HG03432 (cell line): ENCODE results near the gene ZNF808.
"Not testable (repeated sequence)": the region's sequence is repeated elsewhere in the genome, so short reads cannot be mapped to it uniquely, and the experiment has no call there.

Source experiments
- ATAC-seq: cut with Tn5 transposase; IDR thresholded peaks from one replicate; pipeline ENCODE4 v1.9.1; 2021; ENCODE audit warnings: mild to moderate bottlenecking, moderate library complexity; ENCODE audit not compliant: unreplicated experiment

ZNF808 gene

DNA sequence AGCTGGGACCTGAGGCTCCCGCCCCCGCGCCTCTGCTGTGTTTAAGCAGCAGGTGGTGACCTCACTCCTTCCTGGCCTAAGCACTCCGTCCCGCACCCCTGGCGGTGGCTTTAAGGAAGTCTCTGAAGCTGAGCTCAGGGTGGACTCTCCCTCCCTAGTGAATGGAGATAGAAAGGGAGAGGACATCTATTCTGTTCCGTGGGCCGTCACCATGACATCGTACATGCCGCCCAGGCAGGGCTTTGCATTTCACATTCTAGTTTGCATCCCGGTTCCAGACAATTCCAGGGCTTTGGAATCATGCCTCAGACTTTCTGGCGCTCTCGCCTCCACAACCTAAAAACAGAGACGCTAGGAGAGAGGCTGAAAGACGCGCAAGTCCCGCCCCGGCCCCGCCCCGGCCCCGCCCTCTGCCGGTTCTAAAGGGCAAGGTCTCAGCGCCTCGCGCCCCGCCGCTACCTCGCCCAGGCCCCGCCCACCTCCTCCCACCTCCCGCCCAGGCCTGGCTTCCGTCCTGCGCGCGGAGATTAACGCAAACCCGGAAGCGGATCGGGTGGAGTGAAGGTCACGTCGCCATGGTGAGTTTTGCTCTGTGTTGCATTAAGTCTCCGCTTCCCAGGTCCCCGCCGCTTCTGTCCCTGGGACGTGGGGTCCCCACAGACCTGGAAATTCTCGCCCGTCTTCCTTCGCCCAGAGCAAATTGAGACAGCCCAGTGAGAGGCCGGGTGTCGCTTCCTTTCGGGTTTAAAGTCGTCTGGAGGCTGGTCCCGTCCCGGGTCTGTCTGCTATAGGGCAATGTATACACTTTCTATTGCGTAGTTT lies at the start of gene ZNF808:
Gene ZNF808, plus strand, starts transcription at position 535 of the 822 bp plus-strand sequence. CDS start 15,617 bp downstream, outside the sequence.
- peak; percentile 89 for ATAC-seq

DNA sequence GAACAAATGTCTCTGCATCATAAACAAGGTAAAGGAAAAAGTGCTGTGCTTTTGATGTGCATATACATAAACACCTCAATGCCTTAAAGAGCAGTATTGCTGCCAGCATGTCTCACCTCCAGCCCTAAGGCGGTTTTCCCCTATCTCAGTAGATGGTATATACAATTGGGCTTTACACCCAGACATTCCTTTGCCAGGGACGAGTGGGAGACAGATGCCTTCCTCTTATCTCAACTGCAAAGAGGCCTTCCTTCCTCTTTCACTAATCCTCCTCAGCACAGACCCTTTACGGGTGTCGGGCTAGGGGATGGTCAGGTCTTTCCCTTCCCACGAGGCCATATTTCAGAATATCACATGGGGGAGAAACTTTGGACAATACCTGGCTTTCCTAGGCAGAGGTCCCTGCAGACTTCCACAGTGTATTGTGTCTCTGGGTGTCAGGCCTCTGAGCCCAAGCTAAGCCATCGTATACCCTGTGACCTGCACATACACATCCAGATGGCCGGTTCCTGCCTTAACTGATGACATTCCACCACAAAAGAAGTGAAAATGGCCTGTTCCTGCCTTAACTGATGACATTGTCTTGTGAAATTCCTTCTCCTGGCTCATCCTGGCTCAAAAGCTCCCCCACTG lies 43.2 kb upstream of the ZNF808 start:
- ATAC-seq, result not testable (repeated sequence)

DNA sequence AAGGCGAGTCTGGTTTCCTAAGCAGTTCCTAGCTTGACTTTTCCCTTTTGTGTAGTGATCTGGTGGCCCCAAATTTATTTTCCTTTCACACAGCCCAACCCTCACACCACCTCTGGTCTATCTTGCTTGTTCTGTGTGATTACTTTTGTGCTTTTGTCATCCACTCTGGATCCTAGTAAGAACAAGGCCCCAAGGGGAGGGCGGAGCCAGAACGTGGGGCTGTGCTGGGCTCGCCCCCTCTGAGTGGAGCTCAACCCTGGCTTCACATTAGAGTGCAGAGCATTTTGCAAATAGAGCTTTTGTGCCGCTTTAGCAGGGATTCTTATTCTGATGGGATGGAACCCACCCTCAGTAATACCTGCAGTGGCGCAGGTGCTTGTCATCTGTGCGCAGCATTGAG lies 42.4 kb upstream of the ZNF808 start:
- not testable (repeated sequence) for ATAC-seq

DNA sequence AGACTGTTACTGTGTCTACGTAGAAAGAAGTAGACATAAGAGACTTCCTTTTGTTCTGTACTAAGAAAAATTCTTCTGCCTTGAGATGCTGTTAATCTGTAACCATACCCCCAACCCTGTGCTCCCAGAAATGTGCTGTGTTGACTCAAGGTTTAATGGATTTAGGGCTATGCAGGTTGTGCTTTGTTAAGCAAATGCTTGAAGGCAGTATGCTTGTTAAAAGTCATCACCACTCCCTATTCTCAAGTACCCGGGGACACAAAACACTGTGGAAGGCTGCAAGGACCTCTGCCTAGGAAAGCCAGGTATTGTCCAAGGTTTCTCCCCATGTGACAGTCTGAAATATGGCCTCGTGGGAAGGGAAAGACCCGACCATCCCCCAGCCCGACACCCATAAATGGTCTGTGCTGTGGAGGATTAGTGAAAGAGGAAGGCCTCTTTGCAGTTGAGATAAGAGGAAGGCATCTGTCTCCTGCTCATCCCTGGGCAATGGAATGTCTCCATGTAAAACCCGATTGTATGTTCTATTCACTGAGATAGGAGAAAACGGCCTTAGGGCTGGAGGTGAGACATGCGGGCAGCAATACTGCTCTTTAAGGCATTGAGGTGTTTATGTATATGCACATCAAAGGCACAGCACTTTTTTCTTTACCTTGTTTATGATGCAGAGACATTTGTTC lies 41.8 kb upstream of the ZNF808 start:
- ATAC-seq, result not testable (repeated sequence)

DNA sequence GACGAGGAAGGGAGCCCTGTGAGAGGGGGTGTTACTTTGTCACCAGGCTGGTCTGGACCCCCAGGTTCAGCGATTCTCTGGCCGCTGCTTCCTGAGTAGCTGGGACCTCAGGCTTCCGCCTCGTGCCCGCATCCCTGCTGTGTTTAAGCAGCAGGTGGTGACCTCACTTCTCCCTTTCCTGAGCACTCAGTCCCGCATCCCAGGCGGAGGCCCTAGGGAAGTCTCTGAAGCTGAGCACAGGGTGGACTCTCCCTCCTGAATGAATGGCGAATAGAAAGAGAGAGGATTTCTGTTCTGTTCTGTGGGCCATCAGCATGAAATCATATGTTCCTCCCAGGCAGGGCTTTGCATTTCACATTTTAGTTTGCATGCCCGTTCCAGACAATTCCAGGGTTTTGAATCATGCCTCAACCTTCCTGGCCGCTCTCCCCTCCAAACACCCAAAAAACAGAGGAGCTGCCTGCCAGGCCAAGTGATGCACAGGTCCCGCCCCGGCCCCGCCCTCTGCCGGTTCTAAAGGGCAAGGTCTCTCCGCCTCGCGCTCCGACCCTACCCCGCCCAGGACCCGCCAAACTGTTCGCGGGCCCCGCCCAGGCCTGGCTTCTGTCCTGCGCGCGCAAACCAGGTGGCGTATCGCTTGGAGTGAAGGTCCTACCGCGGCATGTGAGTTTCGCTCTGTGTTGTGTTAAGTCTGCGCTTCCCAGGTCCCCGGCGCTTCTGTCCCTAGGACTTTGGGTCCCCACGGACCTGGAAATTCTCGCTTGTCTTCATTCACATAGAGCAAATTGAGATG lies 35.1 kb upstream of the ZNF808 start:
- ATAC-seq, result no peak

DNA sequence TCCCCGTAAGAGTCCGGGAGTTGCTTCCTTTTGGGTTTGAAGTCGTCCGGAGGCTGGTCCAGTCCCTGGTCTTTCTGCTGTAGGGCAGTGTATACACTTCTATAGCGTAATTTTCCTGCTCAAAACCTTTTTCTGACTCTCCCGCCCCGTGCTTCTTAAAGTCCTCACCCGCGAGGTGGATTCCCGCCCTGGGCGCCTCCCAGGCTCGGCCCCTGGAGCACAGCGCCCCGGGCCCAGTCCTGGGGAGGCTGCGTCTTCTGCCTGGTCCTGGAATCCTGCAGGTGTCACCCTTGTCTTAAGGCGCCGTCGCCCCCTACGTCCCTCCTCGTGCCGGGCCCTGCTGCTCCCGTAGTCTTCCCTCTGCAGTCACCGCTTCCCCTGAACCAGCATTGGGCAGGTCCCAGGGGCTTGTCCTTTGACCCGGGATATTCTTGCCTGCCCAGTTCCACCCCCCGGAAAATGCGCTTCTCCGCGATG lies 34.4 kb upstream of the ZNF808 start:
- ATAC-seq, result no peak

DNA sequence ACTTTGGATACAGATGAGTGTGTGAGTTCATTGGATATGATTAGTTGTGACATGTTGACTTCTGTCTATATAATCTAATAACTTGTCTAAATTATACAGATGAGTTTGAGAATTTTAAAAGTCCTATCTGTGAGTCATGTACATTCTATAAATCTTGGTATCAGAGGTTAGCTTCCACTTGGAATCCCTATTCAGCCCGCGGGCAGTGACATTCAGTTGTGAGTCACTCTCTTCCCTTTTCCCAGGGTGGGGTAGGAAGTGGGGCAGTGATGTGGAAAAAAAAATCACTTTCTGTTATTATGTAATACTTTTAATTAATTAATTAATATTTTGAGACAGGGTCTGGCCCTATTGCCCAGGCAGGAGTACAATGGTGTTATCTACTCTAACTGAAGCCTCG lies 33.0 kb upstream of the ZNF808 start:
- ATAC-seq, result no peak

DNA sequence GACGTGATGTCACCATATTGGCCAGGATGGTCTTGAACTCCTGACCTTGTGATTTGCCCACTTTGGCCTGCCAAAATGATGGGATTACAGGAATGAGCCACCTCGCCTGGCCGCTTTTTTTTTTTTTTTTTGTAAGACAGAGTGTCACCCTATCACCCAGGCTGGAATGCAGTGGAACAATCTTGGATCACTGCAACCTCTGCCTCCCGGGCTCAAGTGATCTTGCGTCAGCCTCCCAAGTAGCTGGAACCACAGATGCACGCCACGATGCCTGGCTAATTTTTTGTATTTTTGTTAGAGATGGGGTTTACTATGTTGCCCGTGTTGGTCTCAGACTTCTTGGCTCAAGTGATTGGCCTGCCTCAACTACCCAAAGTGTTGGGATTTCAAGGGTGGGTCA lies 28.9 kb upstream of the ZNF808 start:
- ATAC-seq, result no peak

DNA sequence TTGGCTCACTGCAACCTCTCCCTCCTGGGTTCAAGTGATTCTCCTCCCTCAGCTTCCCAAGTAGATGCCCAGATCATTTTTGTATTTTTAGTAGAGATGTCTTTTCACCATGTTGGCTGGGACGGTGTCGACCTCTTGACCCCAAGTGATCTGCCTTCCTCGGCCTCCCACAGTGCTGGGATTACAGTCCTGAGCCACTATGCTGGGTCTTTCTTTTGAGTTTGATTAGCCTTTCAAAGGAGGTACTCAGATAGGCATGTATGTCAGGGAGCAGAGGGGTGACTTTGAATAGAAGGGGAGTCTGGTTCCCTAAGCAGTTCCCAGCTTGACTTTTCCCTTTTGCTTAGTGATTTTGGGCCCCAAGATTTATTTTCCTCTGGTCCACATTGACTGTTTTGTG lies 27.0 kb upstream of the ZNF808 start:
- ATAC-seq, result not testable (repeated sequence)

DNA sequence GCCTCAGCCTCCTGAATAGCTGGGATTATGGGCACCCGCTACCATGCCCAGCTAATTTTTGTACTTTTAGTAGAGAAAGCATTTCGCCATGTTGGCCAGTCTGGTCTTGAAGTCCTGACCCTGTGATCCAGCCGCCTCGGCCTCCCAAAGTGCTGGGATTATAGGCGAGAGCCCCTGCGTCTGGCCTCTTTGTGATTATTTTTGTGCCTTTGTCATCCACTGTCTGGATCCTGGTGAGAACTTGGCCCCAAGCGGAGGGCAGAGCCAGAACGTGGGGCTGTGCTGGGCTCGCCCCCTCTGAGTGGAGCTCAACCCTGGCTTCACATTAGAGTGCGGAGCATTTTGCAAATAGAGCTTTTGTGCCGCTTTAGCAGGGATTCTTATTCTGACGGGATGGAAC lies 26.5 kb upstream of the ZNF808 start:
- not testable (repeated sequence) for ATAC-seq

DNA sequence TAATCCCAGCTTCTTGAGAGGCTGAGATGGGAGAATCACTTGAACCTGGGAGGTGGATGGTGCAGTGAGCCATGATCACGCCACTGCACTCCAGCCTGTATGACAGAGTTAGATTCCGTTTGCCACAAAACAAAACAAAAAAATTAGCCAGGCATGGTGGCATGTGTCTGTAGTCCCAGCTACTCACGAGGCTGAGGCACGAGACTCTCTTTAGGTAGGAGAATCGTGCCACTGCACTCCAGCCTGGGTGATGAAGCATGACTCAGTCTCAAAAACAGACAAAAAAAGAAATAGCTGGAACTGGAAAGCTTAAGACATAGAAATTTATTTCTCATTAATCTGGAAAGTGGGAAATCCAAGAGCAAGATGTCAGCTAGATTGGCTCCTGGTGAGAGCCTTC lies 20.2 kb upstream of the ZNF808 start:
- no peak for ATAC-seq

DNA sequence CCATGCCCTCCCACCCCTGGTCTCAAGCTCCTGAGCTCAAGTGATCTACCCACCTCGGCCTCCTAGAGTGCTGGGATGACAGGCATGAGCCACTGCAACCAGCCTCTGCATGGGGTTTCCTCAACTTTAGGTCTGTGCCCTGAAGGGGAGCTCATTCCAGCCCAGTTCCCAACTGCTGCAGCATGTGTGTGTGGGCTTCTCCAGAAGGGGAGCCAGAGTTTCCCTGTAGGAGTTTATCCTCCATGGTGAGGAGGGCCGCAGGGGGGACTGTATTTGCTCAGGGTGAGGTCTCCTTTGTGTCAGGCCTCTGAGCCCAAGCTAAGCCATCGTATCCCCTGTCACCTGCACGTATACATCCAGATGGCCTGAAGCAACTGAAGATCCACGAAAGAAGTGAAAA lies 11.3 kb upstream of the ZNF808 start:
- ATAC-seq, result no peak

DNA sequence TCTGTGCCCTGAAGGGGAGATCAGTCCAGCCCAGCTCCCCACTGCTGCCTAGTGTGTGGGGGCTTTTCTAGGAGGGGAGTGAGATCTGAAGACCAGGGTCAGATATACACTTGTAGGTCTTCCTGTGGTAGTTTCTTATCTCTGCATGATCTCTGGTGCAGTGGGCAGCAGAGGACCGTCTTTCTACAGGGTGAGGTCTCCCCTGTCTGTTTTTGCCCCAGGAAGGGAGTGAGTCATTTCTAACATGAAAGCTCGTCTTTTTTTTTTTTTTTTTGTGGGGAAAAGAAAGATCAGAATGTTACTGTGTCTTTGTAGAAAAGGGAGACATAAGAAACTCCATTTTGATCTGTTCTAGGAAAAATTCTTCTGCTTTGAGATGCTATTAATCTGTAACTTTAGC lies 8.8 kb upstream of the ZNF808 start:
- ATAC-seq, result no peak

DNA sequence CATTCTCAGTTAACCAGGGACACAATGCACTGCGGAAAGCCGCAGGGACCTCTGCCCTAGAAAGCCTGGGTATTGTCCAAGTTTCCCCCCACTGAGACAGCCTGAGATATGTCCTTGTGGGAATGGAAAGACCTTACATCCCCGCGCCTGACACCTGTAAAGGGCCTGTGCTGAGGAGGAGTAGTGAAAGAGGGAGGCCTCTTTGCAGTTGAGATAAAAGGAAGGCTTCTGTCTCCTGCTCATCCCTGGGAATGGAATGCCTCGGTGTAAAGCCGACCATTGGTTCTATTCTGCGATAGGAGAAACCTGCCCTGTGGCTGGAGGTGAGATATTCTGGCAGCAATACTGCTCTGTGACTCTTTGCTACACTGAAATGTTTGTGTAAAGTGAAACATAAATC lies 8.3 kb upstream of the ZNF808 start:
- ATAC-seq, result not testable (repeated sequence)

DNA sequence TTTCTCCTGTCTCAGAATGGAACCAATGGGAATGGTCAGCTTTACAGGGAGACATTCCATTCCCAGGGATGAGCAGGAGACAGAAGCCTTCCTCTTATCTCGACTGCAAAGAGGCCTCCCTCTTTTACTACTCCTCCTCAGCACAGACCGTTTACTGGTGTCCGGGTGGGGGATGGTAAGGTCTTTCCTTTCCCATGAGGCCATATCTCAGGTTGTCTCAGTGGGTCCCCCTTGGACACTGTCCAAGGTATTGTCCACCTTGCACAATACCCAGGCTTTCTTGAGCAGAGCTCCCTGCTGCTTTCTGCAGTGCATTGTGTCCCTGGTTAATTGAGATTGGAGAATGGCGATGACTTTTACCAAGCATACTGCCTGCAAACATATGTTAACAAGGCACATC lies 7.5 kb upstream of the ZNF808 start:
- ATAC-seq, result no peak

DNA sequence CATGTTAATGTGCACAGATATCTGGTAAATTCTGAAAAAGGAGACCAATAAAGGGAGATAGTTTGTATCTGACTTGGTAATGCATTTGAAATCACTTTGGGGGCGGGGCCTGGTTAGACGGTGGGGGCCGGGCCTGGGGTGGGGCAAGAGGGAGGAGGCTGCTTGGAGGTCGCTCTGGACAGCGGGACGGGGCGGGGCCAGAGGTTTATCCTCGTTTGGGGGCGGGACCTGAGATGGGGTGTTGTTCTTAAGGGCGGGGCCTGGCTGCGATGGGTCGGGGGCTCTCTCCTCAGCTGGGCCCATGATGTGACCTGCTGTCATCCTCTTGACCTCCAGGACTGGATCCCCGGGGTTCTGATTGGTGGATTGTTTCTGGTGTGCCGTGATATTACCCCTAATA lies 4.9 kb upstream of the ZNF808 start:
- ATAC-seq, result no peak

DNA sequence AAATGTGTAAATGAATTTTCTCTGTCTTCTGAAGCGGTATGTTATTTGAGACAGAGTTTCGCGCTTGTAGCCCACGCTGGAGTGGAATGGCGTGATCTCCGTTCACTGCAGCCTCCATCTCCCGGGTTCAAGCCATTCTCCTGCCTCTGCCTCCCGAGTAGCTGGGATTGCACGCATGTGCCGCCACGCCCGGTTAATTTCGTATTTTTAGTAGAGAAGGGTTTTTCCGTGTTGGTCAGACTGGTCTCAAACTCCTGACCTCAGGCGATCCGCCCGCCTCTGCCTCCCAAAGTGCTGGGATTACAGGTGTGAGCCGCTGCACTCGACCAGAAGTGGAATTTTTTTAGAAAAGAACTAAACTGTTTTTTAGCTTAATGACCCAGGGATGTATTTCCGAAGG lies 3.4 kb upstream of the ZNF808 start:
- no peak for ATAC-seq

DNA sequence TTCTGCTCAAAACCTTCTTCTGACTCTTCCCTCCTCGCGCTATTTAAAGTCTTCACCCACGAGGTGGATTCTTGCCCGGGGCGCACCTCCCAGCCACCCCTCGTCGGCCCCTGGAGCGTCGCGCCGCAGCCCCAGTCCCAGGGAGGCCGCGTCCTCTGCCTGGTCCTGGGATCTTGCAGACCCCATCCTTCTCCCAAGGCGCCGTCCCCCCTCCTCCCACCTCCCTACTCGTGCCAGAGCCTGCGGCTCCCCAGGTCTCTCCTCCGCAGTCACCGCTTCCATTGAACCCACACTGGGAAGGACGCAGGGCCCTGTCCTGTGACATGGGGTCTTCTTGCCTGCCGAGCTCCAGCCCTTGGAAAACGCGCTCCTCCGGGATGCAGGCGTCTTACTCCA lies 486 bp downstream of the ZNF808 start:
- ATAC-seq, result peak; percentile 21

DNA sequence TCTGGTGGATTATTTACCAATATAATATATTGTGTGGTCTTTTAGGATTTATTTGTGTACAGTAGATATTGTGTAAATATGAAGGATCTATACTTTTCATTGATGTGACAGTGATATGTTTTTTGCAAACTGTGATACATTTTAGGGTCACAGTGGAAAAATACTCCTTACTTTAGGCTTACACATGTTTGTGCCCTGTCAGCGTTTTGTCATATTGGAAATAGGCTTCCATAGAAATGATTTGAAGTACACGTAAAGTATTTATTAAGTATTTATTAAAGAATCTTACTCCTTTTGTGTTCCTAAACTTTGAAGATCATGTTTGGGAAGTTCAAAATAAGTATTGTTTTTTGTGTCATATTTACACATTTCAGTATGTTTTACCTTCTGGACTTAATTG lies 5.0 kb downstream of the ZNF808 start:
- no peak for ATAC-seq

DNA sequence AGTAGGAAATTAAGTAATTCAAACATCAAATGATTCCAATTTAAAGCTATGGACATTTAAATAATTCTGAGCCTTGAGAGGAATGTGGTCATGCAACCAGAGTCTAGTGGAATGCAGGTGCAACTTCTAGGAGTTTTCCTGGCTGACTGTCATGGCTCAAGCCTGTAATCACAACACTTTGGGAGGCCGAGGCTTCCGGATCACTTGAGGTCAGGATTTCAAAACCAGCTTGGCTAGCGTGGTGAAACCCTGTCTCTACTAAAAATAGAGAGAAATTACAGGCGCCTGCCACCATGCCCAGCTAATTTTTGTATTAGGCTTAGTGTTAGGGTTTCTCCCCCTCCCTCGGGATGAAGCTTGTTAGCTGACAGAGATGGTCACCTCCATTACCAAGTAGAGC lies 6.4 kb downstream of the ZNF808 start:
- no peak for ATAC-seq

DNA sequence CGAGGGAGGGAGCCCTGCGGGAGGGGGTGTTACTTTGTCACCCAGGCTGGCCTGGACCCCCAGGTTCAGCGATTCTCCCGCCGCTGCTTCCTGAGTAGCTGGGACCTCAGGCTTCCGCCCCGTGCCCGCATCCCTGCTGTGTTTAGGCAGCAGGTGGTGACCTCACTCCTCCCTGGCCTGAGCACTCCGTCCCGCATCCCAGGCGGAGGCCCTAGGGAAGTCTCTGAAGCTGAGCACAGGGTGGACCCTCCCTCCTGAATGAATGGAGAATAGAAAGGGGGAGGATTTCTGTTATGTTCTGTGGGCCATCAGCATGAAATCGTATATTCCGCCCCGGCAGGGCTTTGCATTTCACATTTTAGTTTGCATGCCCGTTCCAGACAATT lies 7.9 kb downstream of the ZNF808 start:
- ATAC-seq, result peak; percentile 2
